ENCODE results near the gene CHRNB1.
A peak's percentile ranks its signal among the peaks of the same experiment; 100 is the strongest.

DNA sequence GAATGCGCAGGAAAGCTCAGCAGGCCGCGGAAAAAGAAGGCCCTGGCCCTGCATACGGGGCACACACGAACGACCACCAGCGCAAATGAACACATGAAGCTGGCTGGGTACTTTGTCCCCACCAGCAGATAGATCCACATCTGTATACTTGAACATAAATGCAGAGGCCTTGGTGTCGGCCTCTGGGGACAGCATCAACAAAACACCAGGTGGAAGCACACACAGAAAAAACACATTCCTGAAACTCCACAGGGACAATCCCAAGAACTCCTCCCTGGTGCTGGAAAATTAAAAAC is 35.2 kb downstream of the CHRNB1 start:
- TF ChIP-seq CTCF (IDR thresholded peaks at IDR 0.05): no peak
- TF ChIP-seq POLR2AphosphoS5 (IDR thresholded peaks at IDR 0.05): peak in 1 of 3 donors; percentile 2
